CD4-positive, alpha-beta T cell treated with Interleukin-21 for 1 hour (primary cell): ENCODE data around the gene OR9Q1.
"Not testable (repeated sequence)": the region's sequence is repeated elsewhere in the genome, so short reads cannot be mapped to it uniquely, and the experiment has no call there.

Experiments
- DNase-seq: peaks from one replicate; pipeline ENCODE4 v3.0.0-alpha.2; 2020

OR9Q1 gene

GRCh38 chr11:58135171-58135570 is 111.5 kb downstream of the OR9Q1 start:
- no peak for DNase-seq

- no peak for DNase-seq
Measured at GRCh38 chr11:58142761-58143160, 119.1 kb downstream of the OR9Q1 start.

GRCh38 chr11:58152781-58153180 is 129.1 kb downstream of the OR9Q1 start:
- DNase-seq: no peak

- no peak for DNase-seq
Measured at GRCh38 chr11:58164389-58164788, 140.7 kb downstream of the OR9Q1 start.

- no peak for DNase-seq
Measured at GRCh38 chr11:58164990-58165389, 141.3 kb downstream of the OR9Q1 start.

GRCh38 chr11:58165504-58166106 is 141.9 kb downstream of the OR9Q1 start:
- DNase-seq: no peak

- DNase-seq: no peak
Measured at GRCh38 chr11:58177409-58178054, 153.9 kb downstream of the OR9Q1 start.

GRCh38 chr11:58178444-58178843 is 154.8 kb downstream of the OR9Q1 start:
- no peak for DNase-seq

GRCh38 chr11:58179648-58180047 is 156.0 kb downstream of the OR9Q1 start:
- DNase-seq: no peak

- no peak for DNase-seq
Measured at GRCh38 chr11:58186938-58187337, 163.3 kb downstream of the OR9Q1 start.

GRCh38 chr11:58188770-58189169 is 165.1 kb downstream of the OR9Q1 start, which contains the start of gene OR9Q2:
OR9Q2 (plus strand) TSS chr11:58189070; CDS start chr11:58190491, 1,421 bp downstream.
- DNase-seq: no peak

- DNase-seq: no peak
Measured at GRCh38 chr11:58192229-58192628, 168.5 kb downstream of the OR9Q1 start.

- DNase-seq: no peak
Measured at GRCh38 chr11:58193391-58193790, 169.7 kb downstream of the OR9Q1 start.

- DNase-seq: no peak
Measured at GRCh38 chr11:58195939-58196338, 172.3 kb downstream of the OR9Q1 start.

- no peak for DNase-seq
Measured at GRCh38 chr11:58199271-58199670, 175.6 kb downstream of the OR9Q1 start.

GRCh38 chr11:58204042-58204441 is 180.4 kb downstream of the OR9Q1 start, which contains the start of gene OR1S2:
OR1S2 (minus strand) TSS chr11:58204142; CDS start chr11:58204142, 0 bp downstream.
- DNase-seq: no peak

GRCh38 chr11:58212420-58212819 is 188.7 kb downstream of the OR9Q1 start, which contains the start of gene OR1S1:
OR1S1 (plus strand) TSS chr11:58212720.
- DNase-seq: not testable (repeated sequence)

- no peak for DNase-seq
Measured at GRCh38 chr11:58216476-58216875, 192.8 kb downstream of the OR9Q1 start.

- DNase-seq: no peak
Measured at GRCh38 chr11:58222721-58223120, 199.0 kb downstream of the OR9Q1 start.

GRCh38 chr11:58227956-58228615 is 204.4 kb downstream of the OR9Q1 start:
- no peak for DNase-seq
